Dendritic cell treated with granulocyte-macrophage colony-stimulating factor and Interleukin-4, amounts not matched to agents 40 ng/mL and 50 ng/mL, for 4 days (primary cell): ENCODE data around the gene ANO6.
"Not testable (repeated sequence)": the region's sequence is repeated elsewhere in the genome, so short reads cannot be mapped to it uniquely, and the experiment has no call there.

Experiments
- H3K27ac Mint-ChIP-seq: one replicate; pipeline ENCODE4 v1.8.0; 2022; ENCODE audit warnings: mild to moderate bottlenecking, mixed read lengths
- H3K27me3 Mint-ChIP-seq: one replicate; pipeline ENCODE4 v1.8.0; 2022; ENCODE audit warnings: mild to moderate bottlenecking, mixed read lengths
- H3K36me3 Mint-ChIP-seq: one replicate; pipeline ENCODE4 v1.8.0; 2022; ENCODE audit warnings: low read depth, mixed read lengths
- H3K4me1 Mint-ChIP-seq: one replicate; pipeline ENCODE4 v1.8.0; 2022; ENCODE audit warnings: low read depth, mixed read lengths
- H3K4me3 Mint-ChIP-seq: one replicate; pipeline ENCODE4 v1.8.0; 2022; ENCODE audit warnings: mild to moderate bottlenecking, moderate library complexity, mixed read lengths
- H3K9me3 Mint-ChIP-seq: one replicate; pipeline ENCODE4 v1.8.0; 2022; ENCODE audit warnings: mixed read lengths
- intact Hi-C: fragments of 100-400 bp; cut with micrococcal nuclease; formaldehyde crosslinking; loops from one replicate; pipeline ENCODE4 v1.15.0; 2022

Gene ANO6

DNA sequence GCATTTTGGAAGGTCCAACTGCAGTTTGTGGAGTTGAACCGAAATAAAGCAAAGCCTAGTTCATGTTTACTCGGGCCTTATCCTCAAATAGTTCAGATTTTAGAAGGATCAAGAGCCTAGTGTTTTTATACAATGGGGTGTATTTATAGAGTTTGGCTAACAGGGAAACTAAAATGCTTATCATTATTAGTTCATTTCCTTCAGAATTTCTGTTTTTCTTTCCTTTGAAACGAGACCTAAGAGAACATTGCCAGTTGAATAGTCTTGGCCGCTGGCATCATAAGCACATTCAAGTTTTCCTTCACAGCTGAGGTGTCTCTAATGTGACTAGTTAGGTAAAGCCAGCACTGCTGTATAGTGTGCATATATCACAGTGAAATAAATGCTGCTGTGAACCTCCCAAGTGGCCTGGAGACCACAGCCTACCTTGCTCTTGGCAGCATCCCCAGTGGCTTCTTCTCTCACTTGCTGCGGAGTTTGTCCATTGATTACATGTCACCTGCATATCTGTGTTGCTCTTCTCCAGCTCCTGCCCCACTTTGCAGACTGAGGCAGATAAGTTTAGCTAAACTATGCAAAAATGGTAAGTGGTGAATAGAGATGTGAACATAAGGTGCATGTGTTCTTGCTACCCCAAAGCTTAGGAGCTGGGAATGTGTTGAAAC lies 88.8 kb downstream of the ANO6 start:
- intact Hi-C loops, result no loop called here
- H3K27ac Mint-ChIP-seq, result no peak overlapping the region

GRCh38 chr12:45305907-45306306 lies 90.0 kb downstream of the ANO6 start:
- H3K27me3 Mint-ChIP-seq, result no peaks in the 10 kb centered on the region
- no peaks in the 10 kb centered on the region for H3K4me1 Mint-ChIP-seq
- H3K9me3 Mint-ChIP-seq, result no peaks in the 10 kb centered on the region
- H3K36me3 Mint-ChIP-seq, result peaks cover 27% of the 10 kb centered on the region
- intact Hi-C loops, result no loop called here
- H3K4me3 Mint-ChIP-seq, result no peak overlapping the region
- no peak overlapping the region for H3K27ac Mint-ChIP-seq

More for the DNA sequence above, 88.8 kb downstream of the ANO6 start:
- Mint-ChIP-seq H3K4me3 (no peak overlapping the region), H3K9me3 (no peaks in the 10 kb centered on the region), H3K36me3 (peaks cover 27% of the 10 kb centered on the region), H3K27me3 (no peaks in the 10 kb centered on the region), H3K4me1 (no peaks in the 10 kb centered on the region)

DNA sequence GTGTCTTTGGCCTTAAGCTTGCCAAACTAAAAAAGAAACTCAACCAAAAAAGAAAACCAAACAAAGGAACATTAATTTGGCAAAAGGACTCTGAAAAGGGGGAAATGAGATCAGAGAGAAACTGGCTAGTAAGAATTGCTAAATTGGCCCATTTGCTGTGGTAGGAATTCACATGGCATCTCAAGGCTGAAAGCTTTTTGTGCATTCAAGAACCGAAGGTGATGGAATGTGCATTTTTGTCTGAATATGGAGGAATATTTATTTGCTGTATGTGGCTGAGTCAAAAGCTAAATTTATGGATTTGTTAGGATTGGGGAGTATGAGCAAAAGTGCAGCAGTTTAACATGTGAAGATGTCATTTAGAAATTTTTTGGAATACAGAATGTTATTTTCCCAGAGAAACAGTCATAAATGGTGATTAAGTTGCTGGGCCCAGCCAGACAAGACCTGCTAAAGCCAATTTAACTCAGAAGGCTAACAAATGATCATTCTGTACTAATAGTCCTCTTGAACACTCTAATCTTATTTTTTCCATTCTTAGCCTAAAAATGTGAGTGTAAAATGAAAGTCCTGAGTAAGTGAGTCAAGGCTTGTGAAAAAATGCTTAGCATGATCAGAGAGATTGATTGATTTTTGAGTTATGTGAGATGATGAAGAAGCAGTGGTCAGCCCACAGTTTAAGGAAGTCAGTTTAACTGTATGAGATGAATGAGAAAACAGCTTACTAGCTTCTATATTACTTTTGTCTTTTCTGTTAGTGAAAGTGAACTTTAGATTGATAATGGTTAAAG lies 94.1 kb downstream of the ANO6 start:
- no peak overlapping the region for H3K4me3 Mint-ChIP-seq
- intact Hi-C loops, result no loop called here
- no peak overlapping the region for H3K27ac Mint-ChIP-seq
- peaks cover 5% of the 10 kb centered on the region for H3K4me1 Mint-ChIP-seq
- peaks cover 19% of the 10 kb centered on the region for H3K36me3 Mint-ChIP-seq
- H3K9me3 Mint-ChIP-seq, result peaks cover 7% of the 10 kb centered on the region
- no peaks in the 10 kb centered on the region for H3K27me3 Mint-ChIP-seq

- Mint-ChIP-seq H3K27ac (no peak overlapping the region), H3K4me3 (no peak overlapping the region), H3K4me1 (peaks cover 11% of the 10 kb centered on the region), H3K36me3 (peaks cover 19% of the 10 kb centered on the region), H3K27me3 (no peaks in the 10 kb centered on the region), H3K9me3 (peaks cover 12% of the 10 kb centered on the region)
- intact Hi-C loops, result no loop called here
Measured at GRCh38 chr12:45310627-45310968, 94.7 kb downstream of the ANO6 start.

GRCh38 chr12:45312012-45312411 lies 96.1 kb downstream of the ANO6 start:
- no peak overlapping the region for H3K4me3 Mint-ChIP-seq
- H3K36me3 Mint-ChIP-seq, result peaks cover 20% of the 10 kb centered on the region
- intact Hi-C loops, result no loop called here
- H3K4me1 Mint-ChIP-seq, result peaks cover 12% of the 10 kb centered on the region
- no peak overlapping the region for H3K27ac Mint-ChIP-seq
- peaks cover 19% of the 10 kb centered on the region for H3K9me3 Mint-ChIP-seq
- H3K27me3 Mint-ChIP-seq, result no peaks in the 10 kb centered on the region

GRCh38 chr12:45314770-45315169 lies 98.9 kb downstream of the ANO6 start:
- no peaks in the 10 kb centered on the region for H3K27me3 Mint-ChIP-seq
- peaks cover 27% of the 10 kb centered on the region for H3K36me3 Mint-ChIP-seq
- H3K27ac Mint-ChIP-seq, result no peak overlapping the region
- intact Hi-C loops, result no loop called here
- peaks cover 12% of the 10 kb centered on the region for H3K4me1 Mint-ChIP-seq
- peaks cover 19% of the 10 kb centered on the region for H3K9me3 Mint-ChIP-seq
- H3K4me3 Mint-ChIP-seq, result no peak overlapping the region

- H3K4me3 Mint-ChIP-seq, result no peak overlapping the region
- intact Hi-C loops, result no loop called here
- H3K9me3 Mint-ChIP-seq, result peaks cover 19% of the 10 kb centered on the region
- peaks cover 27% of the 10 kb centered on the region for H3K36me3 Mint-ChIP-seq
- no peaks in the 10 kb centered on the region for H3K27me3 Mint-ChIP-seq
- no peak overlapping the region for H3K27ac Mint-ChIP-seq
- peaks cover 12% of the 10 kb centered on the region for H3K4me1 Mint-ChIP-seq
Measured at GRCh38 chr12:45315462-45315861, 99.6 kb downstream of the ANO6 start.

GRCh38 chr12:45317261-45317660 lies 101.4 kb downstream of the ANO6 start:
- H3K27ac Mint-ChIP-seq, H3K27me3 Mint-ChIP-seq: not testable (repeated sequence)

DNA sequence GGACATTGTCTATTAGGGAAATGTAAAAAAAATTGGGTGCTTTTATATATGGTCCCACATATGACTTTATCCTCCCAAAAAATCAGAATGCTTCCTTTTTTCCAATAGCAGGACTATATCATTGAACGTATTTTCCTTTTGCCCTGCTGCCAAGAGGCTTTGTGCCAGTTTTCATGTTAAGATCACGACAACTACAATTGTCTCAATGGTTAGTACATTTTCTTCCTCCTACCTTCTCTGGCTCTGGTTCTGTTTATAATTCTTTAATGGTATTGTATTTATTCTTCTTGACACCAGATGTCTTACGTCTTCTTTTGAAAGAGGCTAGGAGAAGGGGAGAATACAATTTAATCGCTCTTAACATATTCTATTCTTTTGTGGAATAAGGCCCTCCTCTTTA lies 106.9 kb downstream of the ANO6 start:
- Mint-ChIP-seq H3K27me3 (no peaks in the 10 kb centered on the region), H3K4me1 (no peaks in the 10 kb centered on the region), H3K9me3 (no peaks in the 10 kb centered on the region), H3K27ac (no peak overlapping the region), H3K4me3 (no peak overlapping the region), H3K36me3 (peaks cover 2% of the 10 kb centered on the region)
- intact Hi-C loops, result no loop called here

More at GRCh38 chr12:45317261-45317660, 101.4 kb downstream of the ANO6 start:
- H3K4me1 Mint-ChIP-seq, result peaks cover 12% of the 10 kb centered on the region
- H3K9me3 Mint-ChIP-seq, result peaks cover 19% of the 10 kb centered on the region
- intact Hi-C loops, H3K4me3 Mint-ChIP-seq: not testable (repeated sequence)
- peaks cover 27% of the 10 kb centered on the region for H3K36me3 Mint-ChIP-seq

- Mint-ChIP-seq H3K9me3 (no peaks in the 10 kb centered on the region), H3K4me3 (no peak overlapping the region), H3K27me3 (no peaks in the 10 kb centered on the region), H3K27ac (no peak overlapping the region), H3K4me1 (no peaks in the 10 kb centered on the region), H3K36me3 (no peaks in the 10 kb centered on the region)
- intact Hi-C loops, result no loop called here
Measured at GRCh38 chr12:45324391-45324790, 108.5 kb downstream of the ANO6 start.

DNA sequence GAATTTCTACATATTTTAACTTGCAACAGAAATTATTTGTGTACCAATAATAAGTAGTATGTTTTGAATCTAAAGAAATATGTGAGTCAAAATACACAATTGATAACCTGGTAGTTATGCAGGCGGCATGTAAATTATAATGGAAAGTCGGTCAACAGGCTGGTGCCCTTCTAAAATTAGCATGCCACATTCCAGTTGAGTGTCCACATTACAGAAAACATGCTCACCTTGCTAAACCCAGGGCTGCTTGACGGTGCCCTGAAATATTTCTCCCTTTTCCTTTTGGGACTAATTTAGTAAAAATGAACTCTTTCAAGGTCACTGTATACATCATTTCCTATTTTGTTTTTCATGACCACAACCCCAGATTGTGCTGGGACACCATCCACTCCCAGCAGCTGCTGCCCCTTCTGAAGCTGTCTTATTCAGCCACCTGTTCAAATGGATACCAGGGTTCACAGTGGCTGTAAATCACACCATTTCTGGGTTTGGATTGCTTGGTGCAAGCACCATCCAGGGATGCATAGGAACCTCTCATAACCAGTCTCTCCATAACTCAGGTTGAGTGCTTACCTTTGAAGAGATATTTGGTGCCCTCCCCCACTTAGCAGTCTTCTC lies 110.6 kb downstream of the ANO6 start:
- no peaks in the 10 kb centered on the region for H3K9me3 Mint-ChIP-seq
- no peak overlapping the region for H3K4me3 Mint-ChIP-seq
- intact Hi-C loops, result no loop called here
- H3K4me1 Mint-ChIP-seq, result no peaks in the 10 kb centered on the region
- H3K27ac Mint-ChIP-seq, result no peak overlapping the region
- H3K27me3 Mint-ChIP-seq, result no peaks in the 10 kb centered on the region
- no peaks in the 10 kb centered on the region for H3K36me3 Mint-ChIP-seq

DNA sequence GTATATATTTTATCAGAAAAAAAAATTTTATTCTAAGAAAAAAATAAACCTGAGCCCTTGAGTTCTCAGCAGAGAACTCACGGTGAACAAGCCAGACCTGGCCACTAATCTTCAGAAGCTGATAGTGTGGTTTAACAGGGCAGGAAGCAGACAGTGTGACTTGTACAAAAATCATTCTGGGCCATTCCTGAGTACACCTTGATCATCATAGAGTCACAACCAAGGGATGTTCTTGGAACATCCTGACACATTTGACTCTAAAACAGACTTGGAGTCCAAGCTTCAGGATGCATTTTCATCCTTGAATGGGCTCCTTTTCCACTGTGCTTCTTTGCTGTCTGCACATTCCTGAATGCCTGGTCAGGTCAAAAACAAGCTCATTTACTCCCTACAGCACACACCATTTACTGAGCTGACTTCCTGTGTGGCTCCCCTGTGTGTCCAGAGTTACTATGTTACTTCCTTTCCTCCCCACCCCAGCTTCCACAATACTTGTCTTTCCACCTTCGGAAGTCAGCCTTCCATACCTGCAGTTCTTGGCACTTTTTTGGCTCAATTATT lies 112.0 kb downstream of the ANO6 start:
- Mint-ChIP-seq H3K4me1 (no peaks in the 10 kb centered on the region), H3K27ac (no peak overlapping the region), H3K4me3 (no peak overlapping the region), H3K27me3 (no peaks in the 10 kb centered on the region), H3K9me3 (no peaks in the 10 kb centered on the region), H3K36me3 (peaks cover 14% of the 10 kb centered on the region)
- intact Hi-C loops, result no loop called here

DNA sequence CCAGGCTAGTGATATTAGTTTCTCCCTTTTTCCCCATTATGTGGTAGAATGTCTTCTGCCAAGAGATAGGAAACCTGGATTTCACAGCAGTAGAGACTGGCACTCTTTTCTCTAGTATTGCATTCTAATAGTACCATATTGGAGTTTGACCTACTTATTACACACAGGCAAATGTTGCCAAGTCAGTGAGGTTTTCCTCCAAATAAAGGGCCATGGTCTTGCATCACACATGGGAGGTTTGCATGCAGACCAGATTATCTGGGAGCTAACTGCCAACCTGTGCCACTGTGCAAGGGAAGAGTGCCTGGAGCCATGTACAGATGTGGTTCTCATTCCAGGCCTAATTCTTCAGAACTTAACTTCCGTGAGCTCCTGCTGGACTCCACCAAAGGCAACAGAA lies 113.3 kb downstream of the ANO6 start:
- Mint-ChIP-seq H3K4me1 (no peaks in the 10 kb centered on the region), H3K27ac (no peak overlapping the region), H3K9me3 (no peaks in the 10 kb centered on the region), H3K4me3 (no peak overlapping the region), H3K36me3 (peaks cover 14% of the 10 kb centered on the region), H3K27me3 (no peaks in the 10 kb centered on the region)
- intact Hi-C loops, result no loop called here

GRCh38 chr12:45329702-45330101 lies 113.8 kb downstream of the ANO6 start:
- peaks cover 14% of the 10 kb centered on the region for H3K36me3 Mint-ChIP-seq
- intact Hi-C loops, result no loop called here
- H3K27ac Mint-ChIP-seq, result no peak overlapping the region
- H3K4me3 Mint-ChIP-seq, result no peak overlapping the region
- H3K27me3 Mint-ChIP-seq, result no peaks in the 10 kb centered on the region
- H3K4me1 Mint-ChIP-seq, result no peaks in the 10 kb centered on the region
- no peaks in the 10 kb centered on the region for H3K9me3 Mint-ChIP-seq
